Measurements from ENCODE around the gene HMGB4. TPM values are rescaled to one million over a fixed set of nuclear protein-coding genes. Genes with fewer than 3 reads are reported as not detected.

HMGB4 gene
- total and polyA plus RNA-seq, 7 donors: not detected

DNA sequence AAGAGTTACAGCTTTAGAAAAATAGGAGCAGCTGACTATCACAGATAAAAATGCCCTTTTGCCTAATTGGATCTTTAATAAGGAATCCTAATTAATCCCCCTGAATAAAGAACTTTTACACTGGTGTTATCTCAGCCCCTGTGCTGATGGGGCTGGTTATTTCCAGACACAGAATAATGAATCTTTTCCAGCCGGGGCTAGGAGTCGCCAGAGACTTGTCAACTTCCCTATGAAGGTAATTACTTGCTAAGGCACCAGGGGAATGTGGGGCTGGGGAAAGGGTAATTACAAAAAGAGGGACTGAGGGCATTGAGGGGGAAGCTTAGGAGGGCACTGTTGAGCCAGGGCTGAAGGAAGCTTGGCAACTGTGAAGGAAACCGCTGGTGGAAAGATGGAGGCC lies 34.5 kb downstream of the HMGB4 start:
- Histone ChIP-seq H3K27ac (no peak overlapping the region), H3K4me3 (no peak overlapping the region)
- intact Hi-C loops (cut with DNase I): no loop called here

DNA sequence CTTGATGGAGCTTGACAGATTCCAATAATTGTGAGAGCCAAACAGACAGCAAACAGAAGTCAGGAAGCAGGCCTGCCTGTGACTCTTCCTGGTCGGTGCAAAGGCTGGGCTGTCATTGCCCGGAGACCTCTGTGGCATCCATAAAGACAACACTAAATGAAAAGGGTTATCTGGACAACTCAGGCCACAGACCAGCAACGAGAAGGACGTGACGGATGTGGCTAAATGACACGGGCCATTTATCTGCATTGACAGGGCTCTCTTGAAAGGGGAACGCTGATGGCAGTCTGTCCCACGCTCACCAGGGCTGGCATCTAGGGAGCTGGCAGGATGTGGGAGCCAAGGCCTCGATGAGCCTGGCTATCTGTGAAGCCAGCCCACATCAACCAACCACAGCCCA lies 35.0 kb downstream of the HMGB4 start:
- Histone ChIP-seq H3K4me1 (no peaks in the 10 kb centered on the region), H3K36me3 (ENCODE audit: insufficient read depth in 1 of 2, low read depth in 1 of 2) (no peaks in the 10 kb centered on the region), H3K27me3 (ENCODE audit: insufficient read depth in 3 of 3, low read length in 2 of 3) (peaks cover 0 to 2% (median 1%) of the 10 kb centered on the region in 3 donors), H3K27ac (no peak overlapping the region), H3K4me3 (no peak overlapping the region), H3K9me3 (no peaks in the 10 kb centered on the region)
- intact Hi-C loops (cut with DNase I): no loop called here
- TF ChIP-seq CTCF (IDR thresholded peaks at IDR 0.05): no peak
- DNase-seq: no peak
- WGBS, 3 donors: 55 to 67% (median 57%) methylated on average over 9 of the region's 9 CpGs
- ATAC-seq: no peak

More for the DNA sequence above, 34.5 kb downstream of the HMGB4 start:
- no peak for ATAC-seq
- Histone ChIP-seq H3K4me1 (no peaks in the 10 kb centered on the region), H3K9me3 (no peaks in the 10 kb centered on the region), H3K27me3 (ENCODE audit: insufficient read depth in 3 of 3, low read length in 2 of 3) (peaks cover 0 to 1% (median 0%) of the 10 kb centered on the region in 3 donors), H3K36me3 (ENCODE audit: insufficient read depth in 1 of 2, low read depth in 1 of 2) (no peaks in the 10 kb centered on the region)
- DNase-seq: no peak
- 63 to 80% (median 76%) methylated on average over 3 of the region's 3 CpGs for WGBS, 3 donors
- no peak for TF ChIP-seq CTCF (IDR thresholded peaks at IDR 0.05)

DNA sequence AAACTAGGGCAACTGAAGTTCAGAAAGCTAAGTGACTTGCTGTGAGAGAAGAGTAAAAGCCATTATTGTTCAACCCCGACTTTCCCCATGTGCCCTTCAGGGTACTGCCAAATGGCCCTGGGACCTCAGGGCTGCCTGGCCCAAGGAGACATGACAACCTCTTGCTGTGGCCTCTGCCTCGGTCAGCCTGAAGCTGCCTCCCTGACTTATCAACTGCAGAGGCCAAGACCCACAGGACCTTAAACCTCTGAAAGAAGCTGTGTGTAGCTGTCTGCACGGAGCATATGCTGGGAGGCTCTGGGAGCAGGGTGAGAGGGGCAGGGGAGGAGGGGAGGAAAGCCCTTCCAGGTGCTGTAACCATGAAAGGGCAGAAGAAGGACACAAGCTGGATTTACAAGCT lies 35.9 kb downstream of the HMGB4 start:
- DNase-seq: no peak
- intact Hi-C loops (cut with DNase I): no loop called here

DNA sequence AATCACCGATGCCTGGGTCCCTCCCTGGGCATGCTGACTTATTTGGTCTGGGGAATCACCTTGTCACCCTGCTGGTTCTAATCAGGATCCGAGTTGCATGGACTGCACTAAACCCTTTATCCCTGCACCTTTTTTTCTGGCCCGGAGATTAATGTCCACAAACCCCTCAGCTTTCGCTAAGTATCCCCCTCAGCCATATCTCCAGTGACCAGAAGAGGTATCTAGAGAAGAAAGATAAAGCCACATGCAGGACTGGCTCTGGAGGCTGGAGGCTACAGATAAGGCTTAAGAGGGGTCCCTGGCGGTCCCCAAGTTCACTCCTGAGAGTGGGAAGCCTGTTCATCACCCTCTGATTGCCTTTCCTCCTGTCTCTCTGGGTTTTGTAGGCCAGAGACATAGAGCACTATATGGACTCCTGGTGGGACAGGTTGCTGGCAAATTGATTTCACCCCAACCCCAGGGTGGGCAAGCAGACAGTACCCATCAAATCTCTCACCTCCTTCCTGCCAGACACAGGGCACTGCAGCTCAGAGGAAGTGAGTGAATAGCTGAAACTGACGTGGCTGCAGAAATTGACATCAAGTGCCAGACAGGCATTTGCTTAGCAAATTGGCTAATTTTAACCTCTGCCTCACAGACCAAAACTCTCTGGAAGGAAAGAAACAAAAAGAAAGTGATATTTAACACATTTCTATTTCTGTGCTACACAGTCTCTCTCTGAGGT lies 38.8 kb downstream of the HMGB4 start:
- H3K36me3 ChIP-seq (ENCODE audit: insufficient read depth in 1 of 2, low read depth in 1 of 2): no peaks in the 10 kb centered on the region
- 69 to 73% (median 69%) methylated on average over 6 of the region's 6 CpGs for WGBS, 3 donors
- H3K9me3 ChIP-seq: no peaks in the 10 kb centered on the region
- ATAC-seq (no peak), DNase-seq (no peak)
- H3K4me3 ChIP-seq: no peak overlapping the region
- TF ChIP-seq CTCF (IDR thresholded peaks at IDR 0.05): no peak
- no peaks in the 10 kb centered on the region for H3K4me1 ChIP-seq
- intact Hi-C loops (cut with DNase I): no loop called here
- H3K27me3 ChIP-seq (ENCODE audit: insufficient read depth in 3 of 3, low read length in 2 of 3): peaks cover 0 to 11% (median 0%) of the 10 kb centered on the region in 3 donors
- H3K27ac ChIP-seq: no peak overlapping the region

More for the DNA sequence above, 35.9 kb downstream of the HMGB4 start:
- Histone ChIP-seq H3K36me3 (ENCODE audit: insufficient read depth in 1 of 2, low read depth in 1 of 2) (no peaks in the 10 kb centered on the region), H3K4me1 (no peaks in the 10 kb centered on the region), H3K4me3 (no peak overlapping the region), H3K27ac (no peak overlapping the region), H3K9me3 (no peaks in the 10 kb centered on the region), H3K27me3 (ENCODE audit: insufficient read depth in 3 of 3, low read length in 2 of 3) (peaks cover 0 to 6% (median 1%) of the 10 kb centered on the region in 3 donors)
- TF ChIP-seq CTCF (IDR thresholded peaks at IDR 0.05): no peak
- 77 to 79% (median 79%) methylated on average over 3 of the region's 3 CpGs for WGBS, 3 donors
- ATAC-seq: no peak

- TF ChIP-seq CTCF (IDR thresholded peaks at IDR 0.05): no peak
- 25 to 27% (median 26%) methylated on average over 2 of the region's 2 CpGs for WGBS, 3 donors
- H3K9me3 ChIP-seq: no peaks in the 10 kb centered on the region
- intact Hi-C loops (cut with DNase I): no loop called here
- no peaks in the 10 kb centered on the region for H3K36me3 ChIP-seq (ENCODE audit: insufficient read depth in 1 of 2, low read depth in 1 of 2)
- H3K27ac ChIP-seq: no peak overlapping the region
- H3K4me3 ChIP-seq: no peak overlapping the region
- no peaks in the 10 kb centered on the region for H3K4me1 ChIP-seq
- ATAC-seq (no peak), DNase-seq (no peak)
- peaks cover 0 to 11% (median 0%) of the 10 kb centered on the region in 3 donors for H3K27me3 ChIP-seq (ENCODE audit: insufficient read depth in 3 of 3, low read length in 2 of 3)
Measured at GRCh38 chr1:33903210-33903589, 39.3 kb downstream of the HMGB4 start.
